GM19351 (cell line): ENCODE results near the gene WDR76.

Source experiments
- ATAC-seq: cut with Tn5 transposase; IDR thresholded peaks from one replicate; pipeline ENCODE4 v1.9.1; 2021; ENCODE audit warnings: mild to moderate bottlenecking, moderate library complexity; ENCODE audit not compliant: unreplicated experiment

The WDR76 gene

DNA sequence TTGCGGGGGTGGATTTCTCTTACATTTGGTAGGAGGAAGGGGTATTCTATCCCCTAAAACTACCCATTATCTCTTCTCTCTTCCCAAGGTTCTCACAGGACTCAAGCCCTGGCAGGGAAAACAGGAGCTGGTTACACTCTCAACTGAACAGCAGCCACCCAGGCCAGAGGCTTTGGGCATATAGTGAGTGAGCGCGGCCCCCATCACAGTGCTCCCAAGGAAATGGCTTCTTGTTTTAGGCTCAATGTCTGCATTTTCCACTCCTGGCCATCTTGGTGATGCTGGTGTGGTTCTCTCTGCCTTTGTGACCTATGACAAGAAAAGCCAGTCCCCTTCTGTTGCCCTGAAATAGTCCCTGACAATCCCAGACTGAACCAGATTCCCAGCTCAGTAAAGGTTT lies 50.1 kb downstream of the WDR76 start:
- ATAC-seq, result no peak

DNA sequence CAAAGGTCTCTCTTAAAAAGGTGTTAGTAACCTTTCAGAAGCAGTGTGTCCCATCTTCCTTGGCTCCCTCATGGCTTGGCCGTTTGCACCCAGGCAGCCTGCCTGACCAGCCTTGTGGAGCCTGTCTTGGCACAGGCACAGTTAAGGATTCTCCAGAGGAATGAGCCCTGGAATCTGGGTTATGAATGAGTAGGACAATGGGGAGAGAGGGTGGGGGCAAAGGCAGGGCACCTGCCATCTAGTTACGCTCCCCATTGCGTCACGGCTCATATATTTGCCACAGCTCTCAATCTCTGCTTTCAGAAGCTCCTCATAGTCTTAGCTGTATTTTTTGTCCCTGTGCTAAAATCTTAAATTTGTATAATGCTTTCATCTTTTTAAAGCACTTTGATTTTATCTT lies 50.6 kb downstream of the WDR76 start:
- no peak for ATAC-seq

- ATAC-seq, result no peak
These were observed 51.6 kb downstream of the WDR76 start for GRCh38 chr15:43878446-43878845.

DNA sequence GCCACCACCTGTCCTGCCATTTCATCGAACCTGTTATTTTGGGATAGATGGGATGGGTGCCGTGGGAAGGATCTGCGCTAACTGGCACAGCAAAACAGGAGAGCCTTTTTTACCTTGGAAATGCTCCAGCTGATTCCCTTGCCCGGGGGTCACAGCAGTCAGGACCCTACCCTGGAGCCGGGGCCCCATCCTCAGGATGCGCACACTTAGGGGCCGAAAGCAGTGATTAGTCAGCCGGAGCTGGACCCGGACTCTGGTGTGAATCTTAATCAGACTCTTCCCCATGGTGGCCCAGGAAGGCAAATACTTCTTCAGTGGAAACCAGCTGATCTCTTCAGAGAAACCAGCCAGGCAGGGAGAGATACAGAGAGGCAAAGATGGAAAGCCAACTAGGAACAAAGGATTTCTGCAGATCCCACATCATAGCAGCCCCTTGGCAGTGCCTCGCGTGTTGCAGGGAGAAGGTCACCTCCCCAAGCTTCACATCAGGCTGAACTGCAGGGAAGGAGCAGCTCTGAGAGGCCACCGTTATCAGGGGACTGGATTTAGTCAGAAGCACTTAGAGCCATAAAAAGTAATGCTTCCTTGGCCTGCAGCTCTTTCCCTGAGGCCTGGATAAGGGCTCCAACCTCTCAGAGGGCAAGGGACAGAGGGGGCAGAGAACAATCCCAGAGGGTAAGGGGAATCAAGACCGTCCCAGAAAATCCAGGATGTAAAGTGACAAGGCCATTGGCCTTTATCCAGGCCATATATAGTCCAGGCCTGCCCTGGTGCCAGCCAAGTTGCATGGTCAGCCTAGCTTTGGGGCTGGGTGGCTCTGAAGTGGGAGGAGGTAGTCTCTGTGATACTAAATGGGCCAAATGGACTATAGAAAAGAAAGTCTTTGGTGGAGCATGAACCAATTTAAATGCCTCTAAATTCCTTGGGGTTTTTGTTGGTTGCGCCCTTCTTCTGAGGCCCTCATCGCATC lies 52.9 kb downstream of the WDR76 start:
- ATAC-seq, result no peak

DNA sequence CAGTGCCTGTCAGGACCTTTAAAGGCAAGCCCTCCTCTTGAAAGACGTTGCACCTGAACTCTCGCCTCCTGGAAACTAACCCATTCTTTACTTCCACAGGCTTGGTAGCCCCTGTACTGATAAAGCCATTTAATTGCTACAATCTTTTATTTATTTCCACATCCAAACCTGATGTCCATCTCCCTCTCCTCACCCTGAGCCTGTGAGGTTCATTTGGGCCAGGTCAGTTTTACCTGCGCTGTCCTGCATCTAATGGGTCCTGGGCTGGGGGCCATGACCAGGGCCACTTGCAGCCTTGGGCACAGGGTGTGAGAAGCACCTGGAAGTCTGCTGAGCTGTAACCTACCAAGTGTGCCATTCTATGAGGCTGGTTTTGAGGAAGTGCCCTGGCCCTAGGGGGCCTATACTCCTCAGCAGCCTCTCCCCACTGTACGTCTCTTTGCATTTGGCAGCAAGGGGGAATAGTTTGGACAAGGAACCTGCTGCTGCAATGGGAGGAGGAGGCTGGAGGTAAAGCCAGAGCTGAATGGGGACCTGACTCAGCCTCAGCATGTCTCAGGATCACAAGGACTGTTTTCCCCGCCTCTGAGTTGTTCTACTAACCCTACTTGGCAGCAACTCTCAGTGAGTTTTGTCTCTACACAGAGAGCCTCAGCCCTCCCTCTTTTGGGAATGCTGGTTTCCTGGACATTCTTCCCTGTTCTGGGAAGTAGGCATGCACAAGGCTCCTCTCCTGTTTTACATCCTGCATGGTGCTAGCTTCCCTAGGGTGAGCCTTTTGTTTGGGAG lies 53.8 kb downstream of the WDR76 start:
- ATAC-seq, result no peak

GRCh38 chr15:43881245-43881644 lies 54.4 kb downstream of the WDR76 start:
- no peak for ATAC-seq

GRCh38 chr15:43881944-43882343 lies 55.1 kb downstream of the WDR76 start:
- no peak for ATAC-seq

GRCh38 chr15:43883571-43883970 lies 56.8 kb downstream of the WDR76 start:
- no peak for ATAC-seq

GRCh38 chr15:43886558-43886957 lies 59.8 kb downstream of the WDR76 start:
- no peak for ATAC-seq

- no peak for ATAC-seq
These were observed 61.1 kb downstream of the WDR76 start for GRCh38 chr15:43887901-43888300.

- no peak for ATAC-seq
These were observed 62.2 kb downstream of the WDR76 start for GRCh38 chr15:43889042-43889441.

- no peak for ATAC-seq
These were observed 67.2 kb downstream of the WDR76 start for GRCh38 chr15:43893956-43894355.

- no peak for ATAC-seq
These were observed 68.8 kb downstream of the WDR76 start for GRCh38 chr15:43895586-43895985.

- no peak for ATAC-seq
These were observed 69.7 kb downstream of the WDR76 start for GRCh38 chr15:43896543-43896942.

DNA sequence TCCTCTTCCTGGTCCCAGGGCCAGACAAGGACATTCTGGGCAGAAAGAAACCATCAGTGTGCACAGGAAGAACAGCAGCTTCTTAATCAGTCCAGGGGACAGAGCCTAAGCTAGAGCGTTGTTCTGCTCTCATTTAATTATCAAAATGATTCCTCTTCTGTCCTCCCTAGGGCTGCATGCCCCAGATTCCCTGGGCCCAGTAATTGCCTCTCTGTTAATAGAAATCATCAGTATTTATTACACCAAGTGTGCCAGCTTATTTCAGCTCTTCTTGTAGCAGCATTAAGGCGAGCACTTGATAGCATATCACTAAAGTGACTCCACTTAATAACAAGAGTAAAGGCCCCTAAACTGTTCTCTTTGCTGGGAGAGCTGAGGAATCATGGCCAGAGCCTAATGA lies 72.1 kb downstream of the WDR76 start:
- ATAC-seq, result no peak

DNA sequence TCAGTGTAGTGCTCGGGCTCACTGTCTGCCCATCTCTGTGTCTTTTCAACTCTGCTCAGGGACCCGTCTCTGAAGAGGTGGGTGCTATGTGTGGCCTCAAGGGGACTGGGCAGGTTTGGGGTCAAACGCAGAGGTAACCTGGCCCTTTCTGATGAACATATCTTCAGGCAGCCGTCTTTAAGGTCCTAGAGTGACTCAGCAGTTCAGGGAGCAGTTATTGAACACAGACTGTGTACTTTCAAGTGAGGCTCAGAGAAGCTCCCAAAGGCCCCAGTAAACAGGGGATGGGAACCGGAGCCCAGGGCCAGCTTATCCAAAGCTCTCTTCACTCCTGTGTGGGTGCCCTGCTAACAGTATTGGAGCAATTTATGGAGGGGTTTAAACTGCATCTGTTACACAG lies 73.1 kb downstream of the WDR76 start:
- no peak for ATAC-seq

- ATAC-seq, result no peak
These were observed 74.2 kb downstream of the WDR76 start for GRCh38 chr15:43900996-43901395.

DNA sequence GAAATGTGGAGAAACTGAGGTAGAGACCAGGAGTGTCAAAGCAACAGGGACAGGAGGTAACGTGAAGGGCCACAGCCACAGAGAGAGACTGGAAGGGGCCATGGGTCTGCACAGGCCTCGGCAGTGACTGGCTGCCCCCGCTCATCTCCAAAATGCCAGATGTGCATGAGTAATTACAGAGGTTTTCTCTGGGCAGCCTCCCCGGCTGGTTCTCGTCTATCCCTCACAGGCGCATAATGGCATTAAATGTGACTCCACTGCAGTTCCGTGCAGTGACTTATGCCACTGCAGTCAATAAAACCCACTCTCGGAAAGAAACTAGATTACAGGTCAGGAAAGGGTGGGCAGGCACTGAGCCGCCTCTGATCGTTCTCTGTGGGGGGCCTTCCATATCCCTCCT lies 74.7 kb downstream of the WDR76 start:
- no peak for ATAC-seq

DNA sequence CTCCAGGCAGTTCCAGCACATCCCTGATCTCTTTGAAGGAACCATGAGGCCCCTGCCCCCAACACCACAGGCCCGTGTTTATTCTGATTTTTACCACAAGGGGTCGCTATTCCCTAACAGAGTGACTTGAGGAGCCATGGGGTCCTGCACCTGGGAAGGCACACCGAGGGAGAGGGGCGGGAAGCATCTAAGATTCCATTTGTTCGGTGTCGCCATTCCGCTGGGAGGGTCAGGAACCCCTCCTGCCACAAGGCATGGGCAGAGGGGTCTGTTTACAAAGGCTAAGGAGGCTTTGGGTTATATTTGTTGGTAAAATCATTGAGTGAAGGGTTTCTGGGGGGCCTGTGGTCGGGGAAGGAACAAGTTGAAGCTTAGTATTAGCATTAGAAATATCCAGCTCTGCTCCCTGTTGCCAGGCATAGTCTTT lies 77.1 kb downstream of the WDR76 start:
- no peak for ATAC-seq

DNA sequence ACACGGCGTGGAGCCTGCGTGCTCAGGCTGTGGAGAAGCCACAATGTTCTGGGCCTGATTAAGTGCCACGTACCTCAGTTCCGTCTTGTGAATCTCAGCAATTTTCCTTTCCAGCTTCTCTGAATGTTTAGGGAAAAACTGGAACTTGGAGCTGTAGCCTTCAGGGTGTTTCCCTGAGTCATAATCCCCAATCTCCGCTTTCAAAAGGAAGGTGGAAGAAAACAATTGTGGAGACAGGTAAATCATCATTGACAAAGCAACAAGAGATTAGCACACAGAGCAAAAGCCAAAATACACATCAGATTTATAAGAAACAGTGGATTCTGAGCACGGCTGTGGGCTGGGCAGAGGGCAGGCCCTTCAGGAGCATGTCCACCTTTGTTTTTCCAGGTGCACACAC lies 79.0 kb downstream of the WDR76 start:
- ATAC-seq, result no peak

DNA sequence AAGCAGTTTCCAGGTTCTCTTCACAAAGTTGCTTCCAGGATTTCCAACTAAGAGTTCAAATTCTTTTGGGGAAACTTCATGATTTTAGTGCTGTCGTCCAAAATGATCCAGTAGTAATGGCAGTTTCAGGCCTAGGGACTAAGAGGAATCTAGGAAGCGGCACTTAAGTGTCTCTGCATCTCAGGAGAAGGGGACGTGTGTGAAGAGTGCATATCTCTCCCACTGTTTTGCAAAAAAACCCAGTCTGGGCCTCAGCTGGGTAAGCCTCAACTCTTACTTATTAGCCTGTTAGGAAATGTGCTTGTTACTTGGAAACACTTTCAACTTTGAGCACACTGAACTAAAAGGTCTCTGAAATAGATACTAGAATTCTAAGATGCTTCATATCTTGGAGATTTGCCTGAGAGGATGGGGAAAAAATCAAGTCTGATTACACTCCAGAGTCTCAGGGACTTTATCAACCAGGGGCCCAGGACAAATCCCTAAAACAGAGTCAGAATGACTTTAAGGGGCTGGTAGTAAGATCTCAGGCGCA lies 81.8 kb downstream of the WDR76 start:
- ATAC-seq, result no peak
